Caco-2 (cell line): ENCODE results near the gene NKAIN2. TPM values are rescaled to one million over a fixed set of nuclear protein-coding genes. Genes with fewer than 3 reads are reported as not detected.

Source experiments
- BruUV-seq: library from RNA; stranded (reverse); fragments of 400-500 nt; replicated peaks from 2 replicates; lab custom pipeline; 2021; lab: Mats Ljungman, UMichigan
- CTCF ChIA-PET: fragments of 300-600 bp; sonication (Branson Sonifier 250); formaldehyde crosslinking; loops from one replicate; lab custom pipeline; 2022; ENCODE audit warnings: antibody characterized with exemption; lab: Charles Lee
- POLR2A ChIA-PET: fragments of 300-600 bp; sonication (Branson Sonifier 250); formaldehyde crosslinking; loops from one replicate; lab custom pipeline; 2022; ENCODE audit warnings: antibody characterized with exemption; lab: Charles Lee
- DNase-seq, 2 experiments: peaks; one replicate each; pipeline versions ENCODE4 v3.0.0 to v3.0.0-alpha.2; 2020 to 2022
- H3K27me3 ChIP-seq: replicated peaks from 2 replicates; pipeline ENCODE4 v1.6.0; 2011; ENCODE audit warnings: low read length; ENCODE audit not compliant: control insufficient read depth, insufficient read depth
- H3K36me3 ChIP-seq: 2 replicates; pipeline ENCODE4 v1.5.1; 2011; ENCODE audit warnings: low read length; ENCODE audit not compliant: control insufficient read depth, insufficient read depth
- H3K4me1 ChIP-seq: fragments of 250-450 bp; sonication (Bioruptor Pico); 2 replicates; pipeline ENCODE4 v1.5.1; 2020; ENCODE audit warnings: mild to moderate bottlenecking
- H3K4me3 ChIP-seq: 2 replicates; pipeline ENCODE4 v1.5.1; 2011; ENCODE audit warnings: low read depth, mild to moderate bottlenecking, control low read depth, low read length
- H3K9me3 ChIP-seq: fragments of 250-450 bp; sonication (Bioruptor Pico); 2 replicates; pipeline ENCODE4 v1.5.1; 2020; ENCODE audit warnings: mild to moderate bottlenecking, moderate library complexity
- H3K27ac Mint-ChIP-seq: one replicate; pipeline ENCODE4 v1.8.0; 2022; ENCODE audit warnings: mixed read lengths; ENCODE audit not compliant: unreplicated experiment
- H3K27me3 Mint-ChIP-seq: one replicate; pipeline ENCODE4 v1.8.0; 2022; ENCODE audit warnings: mixed read lengths; ENCODE audit not compliant: insufficient read depth, unreplicated experiment
- H3K36me3 Mint-ChIP-seq: one replicate; pipeline ENCODE4 v1.8.0; 2022; ENCODE audit warnings: mild to moderate bottlenecking, mixed read lengths; ENCODE audit not compliant: insufficient read depth, unreplicated experiment
- H3K4me1 Mint-ChIP-seq: one replicate; pipeline ENCODE4 v1.8.0; 2022; ENCODE audit warnings: low read depth, mixed read lengths; ENCODE audit not compliant: unreplicated experiment
- H3K4me3 Mint-ChIP-seq: one replicate; pipeline ENCODE4 v1.8.0; 2022; ENCODE audit warnings: mild to moderate bottlenecking, moderate library complexity, mixed read lengths; ENCODE audit not compliant: unreplicated experiment
- H3K9me3 Mint-ChIP-seq: one replicate; pipeline ENCODE4 v1.8.0; 2022; ENCODE audit warnings: mixed read lengths; ENCODE audit not compliant: unreplicated experiment
- intact Hi-C: fragments of 100-400 bp; cut with micrococcal nuclease; formaldehyde crosslinking; loops from one replicate; pipeline ENCODE4 v1.10.0; 2022; ENCODE audit not compliant: unreplicated experiment
- total RNA-seq: library from RNA; stranded (reverse); gene quantifications from 2 replicates; pipeline ENCODE4 v1.2.3, GENCODE V29; 2022
- TF ChIP-seq, protein P1 (sequence below), 2 experiments: fragments of 200-600 bp in 1 of 2; IDR thresholded peaks; 1 replicate in 1 of 2; 2 replicates in 1 of 2; pipeline versions ENCODE4 v1.5.1 to v1.8.0; 2011 to 2022; ENCODE audit warnings: antibody characterized with exemption in 1 of 2, control low read depth in 1 of 2, inconsistent platforms in 1 of 2, low read depth in 1 of 2, low read length in 1 of 2, mild to moderate bottlenecking in 1 of 2, moderate library complexity in 1 of 2; ENCODE audit not compliant: insufficient read depth in 1 of 2, severe bottlenecking in 1 of 2, unreplicated experiment in 1 of 2

The NKAIN2 gene
- total RNA-seq, 1 experiment from 2014 or later: not detected

DNA sequence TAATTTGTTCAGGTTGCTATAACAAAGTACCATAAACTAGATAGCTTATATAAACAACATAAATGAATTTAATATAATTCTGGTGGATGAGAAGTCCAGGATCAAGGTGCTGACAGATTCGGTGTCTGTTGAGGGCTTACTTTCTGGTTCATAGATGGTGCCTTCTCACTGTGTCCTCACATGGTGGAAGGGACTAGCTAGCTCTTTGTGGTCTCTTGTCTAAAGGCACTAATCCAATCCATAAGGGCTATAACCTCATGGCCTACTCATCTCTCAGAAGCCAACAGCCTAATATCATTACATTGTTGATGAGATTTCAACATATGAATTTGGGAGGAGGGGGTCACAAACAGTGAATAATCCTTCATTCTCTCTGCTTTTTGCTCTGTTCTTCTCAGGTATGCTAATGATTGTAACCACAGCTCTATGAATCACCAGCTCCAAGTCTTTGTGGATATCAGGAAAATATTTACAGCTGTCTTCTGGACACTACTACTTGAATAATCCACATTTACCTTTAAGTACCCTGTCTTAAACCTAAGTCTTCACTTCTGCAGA is 122.3 kb downstream of the NKAIN2 start:
- Mint-ChIP-seq H3K27me3 (peaks cover 4% of the 10 kb centered on the region), H3K4me1 (no peaks in the 10 kb centered on the region), H3K27ac (no peak overlapping the region), H3K36me3 (no peaks in the 10 kb centered on the region), H3K4me3 (no peak overlapping the region), H3K9me3 (no peaks in the 10 kb centered on the region)
- no TSS peak for BruUV-seq
- ChIA-PET CTCF (no interaction called here), POLR2A (no interaction called here)
- no peaks in the 10 kb centered on the region for H3K9me3 ChIP-seq
- no peaks in the 10 kb centered on the region for H3K27me3 ChIP-seq
- no peaks in the 10 kb centered on the region for H3K4me1 ChIP-seq
- H3K36me3 ChIP-seq: no peaks in the 10 kb centered on the region
- intact Hi-C loops: no loop called here
- no peak for DNase-seq
- TF ChIP-seq, protein P1, sequence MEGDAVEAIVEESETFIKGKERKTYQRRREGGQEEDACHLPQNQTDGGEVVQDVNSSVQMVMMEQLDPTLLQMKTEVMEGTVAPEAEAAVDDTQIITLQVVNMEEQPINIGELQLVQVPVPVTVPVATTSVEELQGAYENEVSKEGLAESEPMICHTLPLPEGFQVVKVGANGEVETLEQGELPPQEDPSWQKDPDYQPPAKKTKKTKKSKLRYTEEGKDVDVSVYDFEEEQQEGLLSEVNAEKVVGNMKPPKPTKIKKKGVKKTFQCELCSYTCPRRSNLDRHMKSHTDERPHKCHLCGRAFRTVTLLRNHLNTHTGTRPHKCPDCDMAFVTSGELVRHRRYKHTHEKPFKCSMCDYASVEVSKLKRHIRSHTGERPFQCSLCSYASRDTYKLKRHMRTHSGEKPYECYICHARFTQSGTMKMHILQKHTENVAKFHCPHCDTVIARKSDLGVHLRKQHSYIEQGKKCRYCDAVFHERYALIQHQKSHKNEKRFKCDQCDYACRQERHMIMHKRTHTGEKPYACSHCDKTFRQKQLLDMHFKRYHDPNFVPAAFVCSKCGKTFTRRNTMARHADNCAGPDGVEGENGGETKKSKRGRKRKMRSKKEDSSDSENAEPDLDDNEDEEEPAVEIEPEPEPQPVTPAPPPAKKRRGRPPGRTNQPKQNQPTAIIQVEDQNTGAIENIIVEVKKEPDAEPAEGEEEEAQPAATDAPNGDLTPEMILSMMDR (IDR thresholded peaks at IDR 0.05; ENCODE audit: insufficient read depth in 1 of 2, low read depth in 1 of 2, low read length in 1 of 2, severe bottlenecking in 1 of 2, unreplicated experiment in 1 of 2): no peak
- no peak overlapping the region for H3K4me3 ChIP-seq

DNA sequence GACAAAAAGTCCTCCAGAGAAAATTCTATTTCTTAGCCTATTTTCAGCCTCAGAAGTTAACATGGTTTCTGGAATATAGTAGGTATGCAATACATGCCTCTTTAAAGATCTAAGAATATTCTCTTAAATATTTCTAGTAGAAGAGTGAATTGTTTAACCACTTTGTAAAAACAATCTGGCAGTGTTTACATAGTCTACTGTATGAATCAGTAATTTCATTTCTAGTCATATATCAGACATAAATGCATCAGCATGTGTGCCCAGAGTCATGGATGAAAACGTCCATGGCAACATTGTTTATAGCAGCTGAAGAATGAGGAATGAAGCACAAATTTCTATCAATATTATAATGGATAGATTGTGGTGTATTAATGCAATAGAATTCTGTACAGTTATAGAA is 124.9 kb downstream of the NKAIN2 start:
- H3K9me3 ChIP-seq: no peaks in the 10 kb centered on the region
- no peaks in the 10 kb centered on the region for H3K36me3 ChIP-seq
- DNase-seq: no peak
- intact Hi-C loops: no loop called here
- no peak overlapping the region for H3K4me3 ChIP-seq
- H3K36me3 Mint-ChIP-seq: no peaks in the 10 kb centered on the region
- BruUV-seq: no TSS peak
- H3K4me1 Mint-ChIP-seq: no peaks in the 10 kb centered on the region
- CTCF ChIA-PET: no interaction called here
- TF ChIP-seq, protein P1 (IDR thresholded peaks at IDR 0.05; ENCODE audit: insufficient read depth in 1 of 2, low read depth in 1 of 2, low read length in 1 of 2, severe bottlenecking in 1 of 2, unreplicated experiment in 1 of 2): no peak
- H3K9me3 Mint-ChIP-seq: no peaks in the 10 kb centered on the region
- no peak overlapping the region for H3K4me3 Mint-ChIP-seq
- POLR2A ChIA-PET: no interaction called here
- H3K4me1 ChIP-seq: no peaks in the 10 kb centered on the region
- H3K27me3 ChIP-seq: no peaks in the 10 kb centered on the region
- H3K27me3 Mint-ChIP-seq: peaks cover 4% of the 10 kb centered on the region
- no peak overlapping the region for H3K27ac Mint-ChIP-seq

DNA sequence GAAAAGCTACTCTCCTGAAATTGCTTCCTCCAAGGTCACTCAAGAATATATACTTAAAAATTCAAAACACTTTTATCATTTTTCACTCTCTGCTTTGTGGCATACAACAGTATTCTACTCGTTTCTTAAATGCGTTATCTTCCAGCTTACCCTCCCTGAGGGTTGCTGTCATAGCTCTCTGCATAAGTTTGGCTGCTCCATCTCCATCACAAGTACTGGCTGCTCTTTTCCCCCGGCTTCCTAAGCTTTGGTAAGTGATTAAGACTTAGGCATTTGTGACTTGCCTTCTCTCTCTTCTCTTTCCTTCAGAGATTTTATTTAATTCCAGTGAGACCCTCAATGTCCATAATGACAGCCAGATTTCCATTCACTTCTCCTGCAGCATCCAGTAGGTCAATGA is 128.3 kb downstream of the NKAIN2 start:
- no peaks in the 10 kb centered on the region for H3K4me1 ChIP-seq
- Mint-ChIP-seq H3K4me1 (no peaks in the 10 kb centered on the region), H3K9me3 (no peaks in the 10 kb centered on the region), H3K27me3 (peaks cover 3% of the 10 kb centered on the region), H3K4me3 (no peak overlapping the region), H3K36me3 (no peaks in the 10 kb centered on the region), H3K27ac (no peak overlapping the region)
- intact Hi-C loops: no loop called here
- no peak for DNase-seq
- TF ChIP-seq, protein P1 (IDR thresholded peaks at IDR 0.05; ENCODE audit: insufficient read depth in 1 of 2, low read depth in 1 of 2, low read length in 1 of 2, severe bottlenecking in 1 of 2, unreplicated experiment in 1 of 2): no peak
- no peaks in the 10 kb centered on the region for H3K9me3 ChIP-seq
- BruUV-seq: no TSS peak
- ChIA-PET CTCF (no interaction called here), POLR2A (no interaction called here)
- H3K36me3 ChIP-seq: no peaks in the 10 kb centered on the region
- no peak overlapping the region for H3K4me3 ChIP-seq
- H3K27me3 ChIP-seq: no peaks in the 10 kb centered on the region
